ENCODE data around the gene MMP17.

GRCh38 chr12:131836714-131837397, 8.7 kb downstream of the MMP17 start:
- TF ChIP-seq, protein P1, sequence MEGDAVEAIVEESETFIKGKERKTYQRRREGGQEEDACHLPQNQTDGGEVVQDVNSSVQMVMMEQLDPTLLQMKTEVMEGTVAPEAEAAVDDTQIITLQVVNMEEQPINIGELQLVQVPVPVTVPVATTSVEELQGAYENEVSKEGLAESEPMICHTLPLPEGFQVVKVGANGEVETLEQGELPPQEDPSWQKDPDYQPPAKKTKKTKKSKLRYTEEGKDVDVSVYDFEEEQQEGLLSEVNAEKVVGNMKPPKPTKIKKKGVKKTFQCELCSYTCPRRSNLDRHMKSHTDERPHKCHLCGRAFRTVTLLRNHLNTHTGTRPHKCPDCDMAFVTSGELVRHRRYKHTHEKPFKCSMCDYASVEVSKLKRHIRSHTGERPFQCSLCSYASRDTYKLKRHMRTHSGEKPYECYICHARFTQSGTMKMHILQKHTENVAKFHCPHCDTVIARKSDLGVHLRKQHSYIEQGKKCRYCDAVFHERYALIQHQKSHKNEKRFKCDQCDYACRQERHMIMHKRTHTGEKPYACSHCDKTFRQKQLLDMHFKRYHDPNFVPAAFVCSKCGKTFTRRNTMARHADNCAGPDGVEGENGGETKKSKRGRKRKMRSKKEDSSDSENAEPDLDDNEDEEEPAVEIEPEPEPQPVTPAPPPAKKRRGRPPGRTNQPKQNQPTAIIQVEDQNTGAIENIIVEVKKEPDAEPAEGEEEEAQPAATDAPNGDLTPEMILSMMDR (conservative IDR thresholded peaks at IDR 0.05; ENCODE audit: low read depth, low read length): no peak
- TF ChIP-seq EZH2 (IDR thresholded peaks at IDR 0.05; ENCODE audit: low read length, unreplicated experiment) (no peak), EZH2phosphoT487 (IDR thresholded peaks at IDR 0.05; ENCODE audit: borderline replicate concordance, low read length) (no peak)
